ENCODE measurements around the gene FEN1. TPM values are rescaled to one million over a fixed set of nuclear protein-coding genes. Genes with fewer than 3 reads are reported as not detected.

FEN1 gene
- total RNA-seq, 1 experiment from 2014 or later, result 150 TPM

- DNase-seq (ENCODE audit: low read depth), result no peak
Observed at GRCh38 chr11:61775106-61775505, 17.6 kb upstream of the FEN1 start.

DNA sequence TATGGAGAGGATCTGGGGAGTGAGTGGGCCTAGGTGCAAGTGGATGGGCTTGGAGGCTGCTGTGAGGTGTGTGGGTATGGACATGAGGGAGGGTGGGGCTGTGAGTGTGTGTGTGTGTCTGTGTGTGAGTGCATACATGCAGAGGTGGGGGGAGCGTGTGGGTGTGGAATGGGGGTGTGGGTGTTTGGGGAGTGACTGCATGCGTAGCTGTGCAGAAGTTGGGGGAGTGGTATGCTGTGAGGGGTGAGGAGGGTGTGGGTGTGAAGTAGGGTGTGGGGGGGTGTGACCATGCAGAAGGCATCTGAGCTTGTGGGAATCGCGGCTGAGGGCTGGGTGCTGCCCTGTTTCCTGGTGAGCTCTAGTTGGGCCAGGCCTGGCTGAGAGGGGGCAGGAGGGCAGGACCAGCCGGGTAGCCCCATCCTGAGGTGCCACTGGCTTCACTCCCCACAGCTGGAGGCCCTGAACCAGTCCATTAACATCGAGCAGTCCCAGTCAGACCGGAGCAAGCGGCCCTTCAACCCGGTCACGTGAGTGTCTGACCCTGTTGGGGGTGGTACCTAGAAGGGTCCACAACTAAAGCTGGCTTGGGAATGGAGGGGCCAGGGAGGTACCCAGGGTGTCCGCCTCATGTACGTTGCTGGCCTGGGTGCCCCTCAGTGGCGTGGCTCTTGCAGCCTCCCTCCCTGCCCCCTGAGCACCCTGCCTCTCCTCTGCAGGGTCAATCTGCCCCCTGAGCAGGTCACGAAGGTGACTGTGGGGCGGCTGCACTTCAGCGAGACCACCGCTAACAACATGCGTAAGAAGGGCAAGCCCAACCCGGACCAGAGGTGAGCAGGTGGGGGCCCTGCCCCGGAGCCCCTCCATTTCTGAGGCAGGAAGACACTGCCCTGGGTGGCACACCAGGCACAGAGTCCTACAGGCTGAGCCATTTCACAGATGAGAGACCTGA lies 16.8 kb upstream of the FEN1 start:
- no peak for DNase-seq (ENCODE audit: low read depth)

DNA sequence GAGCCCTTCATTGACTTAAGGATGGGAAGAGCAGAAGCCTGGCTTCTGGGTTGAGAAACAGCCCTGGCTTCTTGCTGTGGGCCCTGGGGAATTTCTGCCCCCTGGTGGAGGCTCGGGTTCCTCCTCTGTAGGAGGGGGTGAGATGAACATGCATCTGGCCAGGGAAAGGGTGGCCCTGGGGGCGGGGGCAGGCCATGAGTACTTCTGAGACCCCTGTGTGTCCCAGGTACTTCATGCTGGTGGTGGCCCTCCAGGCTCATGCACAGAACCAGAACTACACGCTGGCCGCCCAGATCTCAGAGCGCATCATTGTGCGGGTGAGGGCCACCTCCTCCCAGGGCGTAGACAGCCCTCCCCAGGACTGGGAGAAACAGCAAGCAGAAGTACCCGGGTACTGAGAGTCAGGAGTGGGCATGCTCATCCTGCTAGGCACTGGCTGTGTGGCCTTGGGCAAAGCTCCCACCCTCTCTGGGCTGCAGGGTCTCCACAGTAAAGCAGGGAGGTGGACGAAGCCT lies 16.1 kb upstream of the FEN1 start:
- peak; percentile 60 for DNase-seq (ENCODE audit: low read depth)

- no peak for DNase-seq (ENCODE audit: low read depth)
Observed at GRCh38 chr11:61777234-61778090, 15.2 kb upstream of the FEN1 start.

- no peak for DNase-seq (ENCODE audit: low read depth)
Observed at GRCh38 chr11:61778357-61778886, 14.3 kb upstream of the FEN1 start.

DNA sequence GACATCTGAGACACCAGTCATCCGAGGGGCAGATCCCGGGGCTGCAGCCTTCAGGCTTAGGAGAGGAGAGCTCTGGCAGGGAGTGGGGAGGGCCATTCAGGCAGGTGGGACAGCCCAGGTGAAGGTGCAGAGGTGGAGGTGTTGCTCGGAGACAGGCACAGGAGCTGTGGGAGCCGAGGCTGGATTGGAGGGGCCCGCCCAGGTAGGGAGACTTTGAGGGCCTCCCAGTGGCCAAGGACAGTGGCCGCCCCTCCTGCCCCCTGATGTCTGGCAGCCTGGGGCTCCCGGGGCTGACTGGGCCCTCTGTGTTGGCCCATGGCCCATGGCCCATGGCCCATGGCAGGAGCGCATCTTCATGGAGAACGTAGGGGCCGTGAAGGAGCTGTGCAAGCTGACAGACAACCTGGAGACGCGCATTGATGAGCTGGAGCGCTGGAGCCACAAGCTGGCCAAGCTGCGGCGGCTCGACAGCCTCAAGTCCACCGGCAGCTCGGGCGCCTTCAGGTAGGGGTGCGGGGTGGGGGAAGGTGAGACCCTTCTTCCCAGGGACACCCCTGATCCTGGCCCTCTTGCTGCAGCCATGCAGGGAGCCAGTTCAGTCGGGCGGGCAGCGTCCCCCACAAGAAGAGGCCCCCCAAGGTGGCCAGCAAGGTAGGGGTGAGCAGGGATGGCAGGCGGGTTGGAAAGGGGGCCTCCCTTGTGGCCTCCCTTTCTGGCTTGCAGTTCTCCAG lies 13.6 kb upstream of the FEN1 start:
- DNase-seq (ENCODE audit: low read depth), result no peak

- no peak for DNase-seq (ENCODE audit: low read depth)
Observed at GRCh38 chr11:61779666-61780525, 12.8 kb upstream of the FEN1 start.

GRCh38 chr11:61780581-61781162 lies 12.0 kb upstream of the FEN1 start:
- DNase-seq (ENCODE audit: low read depth), result no peak

DNA sequence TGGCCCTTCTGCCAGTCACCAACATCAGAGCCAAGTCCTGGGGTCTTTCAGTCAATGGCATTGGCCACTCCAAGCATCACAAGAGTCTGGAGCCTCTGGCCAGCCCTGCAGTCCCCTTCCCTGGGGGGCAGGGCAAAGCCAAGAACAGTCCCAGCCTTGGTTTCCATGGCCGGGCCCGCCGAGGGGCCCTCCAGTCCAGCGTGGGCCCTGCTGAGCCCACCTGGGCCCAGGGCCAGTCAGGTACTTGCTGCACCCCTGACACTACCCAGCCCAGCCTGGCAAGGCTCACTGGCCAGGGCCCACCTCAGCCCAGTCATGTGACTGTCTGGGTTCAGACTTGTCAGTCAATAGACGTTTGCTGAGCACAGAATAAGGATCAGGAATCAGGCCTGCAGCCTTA lies 11.1 kb upstream of the FEN1 start:
- no peak for DNase-seq (ENCODE audit: low read depth)

DNA sequence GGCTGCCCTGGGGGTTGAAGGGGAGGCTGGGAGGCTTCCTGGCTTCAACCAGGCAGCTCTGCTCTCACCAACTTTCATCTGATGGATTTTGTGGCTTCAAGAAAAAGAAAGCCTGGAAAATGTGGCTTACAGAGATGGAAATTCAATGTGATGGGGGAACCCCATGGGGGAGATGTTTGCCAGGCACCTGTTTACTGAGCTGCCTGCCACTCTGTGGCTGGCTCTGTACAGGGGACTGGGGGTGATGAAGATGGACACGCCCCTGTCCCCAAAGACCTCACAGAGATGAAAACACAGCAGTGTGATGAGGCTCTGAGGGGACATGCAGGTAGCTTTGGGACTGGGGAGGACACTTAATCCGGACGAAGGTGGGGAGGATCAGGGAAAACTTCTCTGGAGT lies 10.4 kb upstream of the FEN1 start:
- no peak for DNase-seq (ENCODE audit: low read depth)

DNA sequence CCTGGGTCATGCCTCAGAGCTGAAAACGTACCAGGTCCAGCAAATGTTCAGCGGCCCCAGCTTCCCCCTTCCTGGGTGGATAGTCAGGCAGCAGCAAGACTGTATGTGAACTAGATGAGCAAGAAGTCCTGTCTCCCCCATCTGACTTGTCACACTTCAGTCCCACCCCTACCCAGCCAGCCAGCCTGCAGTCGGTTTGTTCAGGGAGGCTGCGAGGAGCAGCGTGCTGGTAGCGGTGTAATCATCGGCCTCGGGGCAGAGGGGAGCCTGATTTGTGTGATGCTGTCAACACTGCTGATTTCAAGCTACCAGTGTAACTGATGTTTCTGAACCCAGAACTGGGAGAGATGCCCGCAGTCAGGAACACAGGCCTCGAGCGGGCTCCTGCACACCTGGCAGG lies 9.9 kb upstream of the FEN1 start:
- peak; percentile 28 for DNase-seq (ENCODE audit: low read depth)

DNA sequence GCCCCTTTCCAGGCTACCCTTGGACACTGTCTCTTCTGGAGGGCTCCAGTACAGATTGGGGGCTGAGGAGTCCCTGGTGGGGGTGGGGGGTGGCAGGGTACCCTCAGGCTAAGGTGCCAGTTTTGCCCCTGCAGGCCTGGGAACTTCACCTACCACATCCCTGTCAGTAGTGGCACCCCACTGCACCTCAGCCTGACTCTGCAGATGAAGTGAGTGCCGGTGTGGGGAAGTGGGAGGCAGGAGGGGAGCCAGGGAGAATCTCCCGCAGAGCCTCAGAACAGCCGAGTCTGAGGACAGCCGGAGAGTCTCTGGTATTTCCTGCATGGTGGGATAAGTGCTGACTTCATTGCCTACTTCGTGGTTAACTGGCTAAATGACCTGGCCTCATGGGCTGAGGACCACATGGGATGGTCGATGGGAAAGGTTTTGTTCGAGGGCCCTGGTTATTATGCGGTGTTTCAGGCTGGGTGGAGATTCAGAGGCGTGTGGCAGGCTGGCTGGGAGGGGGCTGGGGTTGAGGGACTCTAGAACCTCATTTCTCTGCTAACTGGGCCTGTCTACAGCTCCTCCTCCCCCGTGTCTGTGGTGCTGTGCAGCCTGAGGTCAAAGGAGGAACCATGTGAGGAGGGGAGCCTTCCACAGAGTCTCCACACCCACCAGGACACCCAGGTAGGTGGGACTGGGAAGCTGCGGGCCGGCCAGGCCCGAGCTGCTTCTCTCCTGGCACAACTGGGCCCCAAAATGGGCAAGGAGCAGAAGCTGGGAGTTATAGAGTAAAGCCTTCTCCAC lies 8.8 kb upstream of the FEN1 start:
- no peak for DNase-seq (ENCODE audit: low read depth)

DNA sequence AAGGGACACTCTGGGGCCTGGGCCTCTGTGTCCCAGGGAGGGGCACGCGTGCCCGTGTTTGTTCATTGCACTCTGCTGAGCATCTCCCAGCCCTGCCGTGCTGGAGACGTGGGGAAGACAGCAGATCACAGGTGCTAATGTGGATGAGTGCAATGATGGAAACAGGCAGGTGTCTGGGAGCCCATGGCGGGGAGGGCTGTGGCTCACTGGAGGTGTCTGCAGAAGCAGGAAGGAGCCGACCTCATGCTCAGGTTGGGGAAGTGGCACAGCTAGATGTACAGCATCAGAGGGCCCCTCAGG lies 8.3 kb upstream of the FEN1 start:
- DNase-seq (ENCODE audit: low read depth), result no peak

DNA sequence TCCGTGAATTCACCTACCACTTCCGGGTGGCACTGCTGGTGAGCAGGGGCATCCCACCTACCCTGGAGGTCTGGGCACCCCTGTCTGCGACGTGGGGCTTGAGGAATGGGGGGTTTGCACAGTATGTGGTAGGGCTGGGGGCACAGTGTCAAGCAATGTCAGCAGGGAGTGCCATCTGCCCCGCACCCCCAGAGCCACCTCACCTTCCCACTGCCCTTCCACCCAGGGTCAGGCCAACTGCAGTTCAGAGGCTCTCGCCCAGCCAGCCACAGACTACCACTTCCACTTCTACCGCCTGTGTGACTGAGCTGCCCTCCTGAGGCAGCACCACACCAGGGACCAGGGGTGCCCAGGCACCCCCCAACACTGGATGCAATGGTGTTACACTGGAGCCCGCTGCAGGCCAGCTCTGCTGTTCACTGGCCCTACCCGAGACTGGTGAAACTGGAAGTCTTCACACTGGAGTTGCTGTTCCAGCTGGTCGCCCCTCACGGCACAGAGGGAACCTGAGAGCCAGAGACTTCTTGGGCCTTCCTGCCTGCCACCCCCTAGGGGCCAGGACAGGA lies 6.8 kb upstream of the FEN1 start:
- no peak for DNase-seq (ENCODE audit: low read depth)

GRCh38 chr11:61787928-61788491 lies 4.7 kb upstream of the FEN1 start:
- DNase-seq (ENCODE audit: low read depth), result peak; percentile 39

DNA sequence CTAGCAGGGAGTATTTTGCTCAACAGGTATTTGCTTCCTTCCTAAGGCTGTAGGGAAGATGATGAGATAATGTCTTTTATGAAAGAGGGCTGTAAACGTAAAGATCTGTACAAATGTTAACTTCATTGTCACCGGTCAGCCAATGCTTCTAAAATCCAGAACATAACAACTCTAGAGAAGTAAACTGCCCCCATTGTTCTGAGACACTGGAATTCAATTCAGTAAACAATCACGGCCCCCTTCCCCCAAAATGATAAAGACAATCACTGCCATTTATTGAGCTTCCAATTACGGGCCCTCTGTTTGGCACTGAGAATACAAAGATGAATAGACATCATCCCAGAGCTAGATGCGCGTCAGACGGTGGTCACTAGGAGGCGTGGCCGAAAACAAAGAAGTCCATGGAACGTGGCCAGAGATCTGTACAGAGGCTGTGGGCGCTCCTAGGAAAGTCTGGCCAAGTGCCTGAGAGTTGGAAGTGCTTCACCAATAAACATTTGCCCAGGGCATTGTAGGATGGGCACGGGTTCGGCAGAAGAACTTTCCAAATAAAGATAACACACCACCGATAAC lies 888 bp upstream of the FEN1 start:
- DNase-seq (ENCODE audit: low read depth), result peak; percentile 92

DNA sequence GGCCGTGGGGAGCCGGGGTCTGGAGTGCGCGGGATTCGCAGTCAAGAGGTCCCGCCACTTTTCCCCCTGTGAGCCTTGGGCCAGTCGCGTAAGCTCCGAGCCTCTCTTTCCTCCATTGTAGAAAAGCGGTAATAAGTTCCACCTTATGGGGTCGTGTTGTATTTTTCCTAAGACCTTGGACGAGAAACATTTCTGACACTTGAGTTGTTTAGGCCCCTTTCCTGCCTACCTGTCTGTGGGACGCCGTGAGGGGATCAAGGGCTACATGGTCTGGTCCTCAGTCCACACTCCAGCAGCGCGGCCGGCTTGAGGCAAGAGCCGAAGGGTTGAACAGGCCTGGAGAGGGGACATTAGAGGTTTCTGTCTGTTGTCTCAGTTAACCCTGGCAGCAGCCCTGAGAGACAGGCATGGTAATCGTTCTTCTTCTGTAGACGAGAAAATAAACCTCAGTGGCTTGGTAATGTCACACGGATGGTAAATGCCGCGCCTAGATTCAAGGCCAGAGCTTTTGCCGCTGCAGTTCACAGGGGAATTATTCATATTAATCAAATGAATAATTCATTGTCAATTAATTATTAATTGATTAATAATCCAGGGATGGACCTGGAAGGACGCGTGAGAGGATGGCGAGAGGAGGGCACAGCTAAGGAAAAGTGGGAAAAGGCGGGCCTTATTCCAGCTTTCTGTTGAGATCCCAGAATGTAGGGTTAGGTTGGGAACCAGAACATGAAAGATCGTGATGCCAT lies 545 bp downstream of the FEN1 start:
- no peak for DNase-seq (ENCODE audit: low read depth)

DNA sequence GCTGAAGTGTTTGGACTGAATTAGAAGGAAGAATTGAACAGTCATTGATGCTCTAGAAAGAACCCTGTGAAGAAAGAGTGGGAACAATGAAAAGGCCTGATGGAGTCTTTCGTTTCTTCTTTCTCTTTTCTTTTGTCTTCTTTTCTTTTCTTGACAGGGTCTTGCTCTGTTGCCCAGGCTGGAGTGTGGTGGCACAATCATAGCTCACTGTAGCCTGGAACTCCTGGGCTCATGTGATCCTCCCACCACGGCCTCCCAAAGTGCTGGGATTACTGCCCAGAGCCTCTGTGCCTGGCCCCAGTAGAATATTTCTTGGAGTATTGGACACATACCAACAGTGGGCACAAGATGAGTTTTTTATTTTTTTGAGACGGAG lies 1.1 kb downstream of the FEN1 start:
- DNase-seq (ENCODE audit: low read depth), result no peak

All from M059J (cell line).